Chondrocyte (in vitro differentiated cells): ENCODE measurements around the gene ADAMTS10. TPM values are rescaled to one million over a fixed set of nuclear protein-coding genes. Genes with fewer than 3 reads are reported as not detected.

Source experiments
- DNase-seq: peaks from one replicate; pipeline ENCODE4 v3.0.0; 2021; ENCODE audit warnings: mixed read lengths, low spot score
- H3K27ac Mint-ChIP-seq: one replicate; pipeline ENCODE4 v1.8.0; 2021; ENCODE audit warnings: mild to moderate bottlenecking, moderate library complexity, mixed read lengths; ENCODE audit not compliant: unreplicated experiment
- H3K27me3 Mint-ChIP-seq: 2 replicates; pipeline ENCODE4 v1.8.0; 2021; ENCODE audit warnings: low read depth, mixed read lengths
- H3K36me3 Mint-ChIP-seq: 2 replicates; pipeline ENCODE4 v1.8.0; 2021; ENCODE audit warnings: low read depth, mixed read lengths
- H3K4me1 Mint-ChIP-seq: 2 replicates; pipeline ENCODE4 v1.8.0; 2021; ENCODE audit warnings: low read depth, mild to moderate bottlenecking, mixed read lengths
- H3K4me3 Mint-ChIP-seq: one replicate; pipeline ENCODE4 v1.8.0; 2021; ENCODE audit warnings: mild to moderate bottlenecking, moderate library complexity, mixed read lengths; ENCODE audit not compliant: unreplicated experiment
- H3K9me3 Mint-ChIP-seq: 2 replicates; pipeline ENCODE4 v1.8.0; 2021; ENCODE audit warnings: low read depth, mixed read lengths
- long read RNA-seq: library from polyadenylated mRNA; stranded (forward); transcript quantifications from one replicate; pipeline ENCODE4 v2.0.0, GENCODE V29; 2021
- total RNA-seq: library from RNA; stranded (reverse); gene quantifications from 3 replicates; pipeline ENCODE4 v1.2.1, GENCODE V29; 2021
- TF ChIP-seq, protein P1 (sequence below): fragments of 200-600 bp; sonication (generic); IDR thresholded peaks from 2 replicates; pipeline ENCODE4 v1.5.0; 2021; ENCODE audit warnings: antibody characterized with exemption, mild to moderate bottlenecking, moderate library complexity

The ADAMTS10 gene
- total RNA-seq, result 69.3 to 100 TPM (median 73.6 TPM) in 3 replicates
- long read RNA-seq, partial matches to known transcripts, result 1 of 8 reads
- long read RNA-seq, other reads (novel, unspliced or antisense), result 7 of 8 reads

DNA sequence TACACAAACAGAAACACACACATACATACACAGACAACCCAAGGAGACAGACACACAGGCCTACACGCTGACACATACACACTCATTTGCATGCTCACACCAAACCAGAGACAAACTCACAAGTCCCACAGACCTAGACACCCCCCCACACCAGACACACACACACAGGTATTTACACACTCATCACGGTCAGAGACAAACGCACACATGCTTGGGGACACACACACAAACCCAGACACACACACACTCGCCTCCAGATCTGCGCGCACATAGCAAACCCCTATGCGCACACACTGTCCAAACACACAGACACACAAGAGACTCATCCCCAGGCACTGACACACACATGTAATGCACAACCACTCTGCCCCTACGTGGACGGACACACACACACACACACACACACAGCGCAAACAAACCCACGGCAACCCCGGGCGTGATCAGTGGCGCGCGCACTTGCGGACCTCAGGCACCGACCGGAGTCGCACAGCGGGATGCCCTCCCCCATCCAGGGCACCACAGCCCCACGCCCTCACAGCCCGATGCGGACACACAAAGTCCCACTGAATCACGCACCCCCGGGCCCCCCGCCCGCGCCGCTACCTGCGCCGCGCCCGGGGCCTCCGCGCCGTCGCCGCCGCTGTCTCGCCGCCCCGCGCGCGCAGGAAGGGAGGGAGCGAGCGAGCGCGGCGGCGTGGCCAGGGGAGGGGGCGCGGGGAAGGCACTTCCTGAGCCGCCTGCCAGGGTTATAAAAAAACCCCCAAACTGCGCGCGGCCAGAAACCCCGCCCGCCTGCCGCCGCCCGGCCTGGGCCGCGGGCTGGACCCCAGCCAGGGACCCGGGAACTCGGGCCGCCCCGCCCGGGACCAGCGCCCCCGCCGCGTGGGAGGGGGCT is at the start of gene ADAMTS10:
Gene ADAMTS10, minus strand, starts transcription at position 675 of the 895 bp plus-strand sequence. CDS start 5,005 bp downstream, outside the sequence.
- H3K27me3 Mint-ChIP-seq, result no peaks in the 10 kb centered on the region
- no peak for DNase-seq
- H3K27ac Mint-ChIP-seq, result peak within 1 kb of the TSS; percentile 90
- TF ChIP-seq, protein P1, sequence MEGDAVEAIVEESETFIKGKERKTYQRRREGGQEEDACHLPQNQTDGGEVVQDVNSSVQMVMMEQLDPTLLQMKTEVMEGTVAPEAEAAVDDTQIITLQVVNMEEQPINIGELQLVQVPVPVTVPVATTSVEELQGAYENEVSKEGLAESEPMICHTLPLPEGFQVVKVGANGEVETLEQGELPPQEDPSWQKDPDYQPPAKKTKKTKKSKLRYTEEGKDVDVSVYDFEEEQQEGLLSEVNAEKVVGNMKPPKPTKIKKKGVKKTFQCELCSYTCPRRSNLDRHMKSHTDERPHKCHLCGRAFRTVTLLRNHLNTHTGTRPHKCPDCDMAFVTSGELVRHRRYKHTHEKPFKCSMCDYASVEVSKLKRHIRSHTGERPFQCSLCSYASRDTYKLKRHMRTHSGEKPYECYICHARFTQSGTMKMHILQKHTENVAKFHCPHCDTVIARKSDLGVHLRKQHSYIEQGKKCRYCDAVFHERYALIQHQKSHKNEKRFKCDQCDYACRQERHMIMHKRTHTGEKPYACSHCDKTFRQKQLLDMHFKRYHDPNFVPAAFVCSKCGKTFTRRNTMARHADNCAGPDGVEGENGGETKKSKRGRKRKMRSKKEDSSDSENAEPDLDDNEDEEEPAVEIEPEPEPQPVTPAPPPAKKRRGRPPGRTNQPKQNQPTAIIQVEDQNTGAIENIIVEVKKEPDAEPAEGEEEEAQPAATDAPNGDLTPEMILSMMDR, result no peak
- no peaks in the 10 kb centered on the region for H3K9me3 Mint-ChIP-seq
- H3K4me3 Mint-ChIP-seq, result peak within 1 kb of the TSS; percentile 90
- H3K36me3 Mint-ChIP-seq, result peaks cover 3% of the 10 kb centered on the region
- peaks cover 46% of the 10 kb centered on the region for H3K4me1 Mint-ChIP-seq

DNA sequence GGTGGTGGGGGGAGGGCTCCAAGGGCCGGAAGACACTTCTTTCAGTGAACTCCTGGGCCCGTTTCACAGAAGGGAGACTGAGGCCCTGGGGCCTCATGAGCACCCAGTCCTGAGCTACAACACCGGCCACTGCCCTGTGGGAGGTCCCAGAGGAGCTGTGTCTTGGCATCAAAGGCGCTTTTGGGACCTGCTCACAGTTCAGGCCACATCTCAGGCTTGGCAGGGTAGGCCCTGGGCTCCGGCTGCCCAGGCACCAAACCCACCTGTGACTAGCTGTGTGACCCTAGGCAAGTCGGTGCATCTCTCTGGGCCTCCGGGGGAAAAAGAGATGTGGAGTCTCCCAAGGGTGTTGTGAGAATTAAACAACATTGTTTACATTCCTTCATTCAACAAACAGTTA is 49.4 kb upstream of the ADAMTS10 start:
- TF ChIP-seq, protein P1, result no peak
- Mint-ChIP-seq H3K4me3 (no peak overlapping the region), H3K9me3 (no peaks in the 10 kb centered on the region), H3K36me3 (no peaks in the 10 kb centered on the region), H3K27me3 (peaks cover 63% of the 10 kb centered on the region), H3K4me1 (peaks cover 2% of the 10 kb centered on the region), H3K27ac (no peak overlapping the region)
- DNase-seq, result peak; percentile 54

DNA sequence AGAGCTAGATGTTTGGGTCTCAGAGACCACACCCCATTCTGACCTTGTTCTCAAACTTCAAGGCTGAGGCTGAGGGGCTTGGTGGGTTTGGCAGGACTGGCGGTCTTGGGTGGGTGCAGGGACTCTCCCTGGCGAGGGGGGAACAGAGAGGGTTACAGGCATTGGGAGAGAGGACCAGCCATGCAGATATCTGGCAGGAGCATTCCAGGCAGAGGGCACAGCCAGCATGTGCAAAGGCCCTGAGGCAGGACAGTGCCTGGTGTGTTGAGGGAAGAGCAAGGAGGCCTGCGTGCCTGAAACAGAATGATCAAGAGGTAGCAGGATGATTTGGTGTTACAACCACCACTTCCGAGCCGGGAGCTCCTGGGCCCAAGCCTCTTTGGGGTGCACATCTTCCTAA is 47.4 kb upstream of the ADAMTS10 start:
- TF ChIP-seq, protein P1, result no peak
- H3K36me3 Mint-ChIP-seq, result no peaks in the 10 kb centered on the region
- DNase-seq, result peak; percentile 57
- no peak overlapping the region for H3K4me3 Mint-ChIP-seq
- no peak overlapping the region for H3K27ac Mint-ChIP-seq
- peaks cover 58% of the 10 kb centered on the region for H3K27me3 Mint-ChIP-seq
- no peaks in the 10 kb centered on the region for H3K9me3 Mint-ChIP-seq
- H3K4me1 Mint-ChIP-seq, result peaks cover 5% of the 10 kb centered on the region

DNA sequence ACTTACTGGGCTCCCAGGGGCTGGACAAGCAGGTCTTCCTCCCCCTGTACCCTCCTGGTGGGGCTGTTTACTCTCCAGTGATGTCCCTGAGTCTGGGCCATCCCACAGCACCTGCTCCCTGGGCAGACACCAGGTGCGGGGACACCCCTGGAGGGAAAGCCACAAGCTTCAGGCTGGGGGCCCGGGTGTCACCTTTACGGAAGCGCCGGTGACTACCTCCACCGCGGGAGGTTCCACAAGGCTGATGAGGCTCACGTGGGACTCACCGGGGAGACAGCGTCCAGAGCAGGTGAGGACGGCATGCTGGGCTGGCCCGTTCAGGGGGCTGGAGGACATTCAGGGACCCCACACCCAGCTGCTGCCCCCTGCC is 44.8 kb upstream of the ADAMTS10 start:
- H3K4me1 Mint-ChIP-seq, result peaks cover 8% of the 10 kb centered on the region
- no peaks in the 10 kb centered on the region for H3K36me3 Mint-ChIP-seq
- no peaks in the 10 kb centered on the region for H3K9me3 Mint-ChIP-seq
- DNase-seq, result no peak
- peaks cover 47% of the 10 kb centered on the region for H3K27me3 Mint-ChIP-seq
- no peak overlapping the region for H3K27ac Mint-ChIP-seq
- H3K4me3 Mint-ChIP-seq, result no peak overlapping the region
- TF ChIP-seq, protein P1, result no peak

DNA sequence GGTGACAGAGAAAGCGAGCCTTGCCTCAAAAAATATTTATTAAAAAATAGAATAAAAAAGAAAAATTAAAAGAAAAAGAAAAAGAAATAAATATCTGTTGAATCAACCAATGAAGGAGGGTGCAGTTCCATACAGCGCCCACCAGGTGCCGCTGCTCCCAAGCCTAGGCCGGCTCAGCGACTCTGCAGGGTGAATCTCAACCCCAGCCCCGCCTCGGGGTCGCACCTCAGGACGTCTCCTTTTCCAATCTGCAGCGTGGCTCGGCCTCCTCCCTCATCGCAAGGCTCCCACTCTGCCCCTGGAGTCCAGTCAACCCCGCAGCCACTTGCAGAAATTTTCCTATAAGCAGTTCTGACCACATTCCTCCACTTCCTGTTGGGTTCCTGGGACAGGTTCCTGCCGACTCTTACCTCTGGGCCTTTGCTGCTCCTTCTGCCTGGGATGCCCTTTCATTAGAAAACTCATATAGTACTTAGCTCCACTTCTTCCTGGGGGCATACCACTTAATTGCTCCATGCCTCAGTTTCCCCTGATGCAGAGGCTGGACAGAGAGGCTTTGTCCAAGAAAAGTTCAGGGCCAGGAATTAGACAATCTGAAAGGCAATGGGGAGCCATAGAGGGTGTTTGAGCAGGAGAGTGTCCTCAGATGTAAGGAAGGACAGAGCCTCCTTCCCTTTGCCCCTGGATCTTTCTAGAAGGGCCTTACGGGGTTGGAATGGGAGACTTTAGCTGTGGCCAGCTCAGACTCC is 44.2 kb upstream of the ADAMTS10 start:
- no peaks in the 10 kb centered on the region for H3K9me3 Mint-ChIP-seq
- peaks cover 44% of the 10 kb centered on the region for H3K27me3 Mint-ChIP-seq
- no peaks in the 10 kb centered on the region for H3K36me3 Mint-ChIP-seq
- H3K4me1 Mint-ChIP-seq, result peaks cover 13% of the 10 kb centered on the region
- no peak overlapping the region for H3K27ac Mint-ChIP-seq
- H3K4me3 Mint-ChIP-seq, result peak overlapping the region; percentile 48
- TF ChIP-seq, protein P1, result peak; percentile 99
- no peak for DNase-seq
